Measurements from ENCODE around the gene RPL34.

RPL34 gene

GRCh38 chr4:108622828-108623227, 2.5 kb downstream of the RPL34 start:
- DNase-seq (ENCODE audit: low read depth in 2 of 3, low spot score in 2 of 3): no peak

- DNase-seq (ENCODE audit: low read depth in 2 of 3, low spot score in 2 of 3): no peak
Observed at GRCh38 chr4:108624263-108625056, 4.1 kb downstream of the RPL34 start.

DNA sequence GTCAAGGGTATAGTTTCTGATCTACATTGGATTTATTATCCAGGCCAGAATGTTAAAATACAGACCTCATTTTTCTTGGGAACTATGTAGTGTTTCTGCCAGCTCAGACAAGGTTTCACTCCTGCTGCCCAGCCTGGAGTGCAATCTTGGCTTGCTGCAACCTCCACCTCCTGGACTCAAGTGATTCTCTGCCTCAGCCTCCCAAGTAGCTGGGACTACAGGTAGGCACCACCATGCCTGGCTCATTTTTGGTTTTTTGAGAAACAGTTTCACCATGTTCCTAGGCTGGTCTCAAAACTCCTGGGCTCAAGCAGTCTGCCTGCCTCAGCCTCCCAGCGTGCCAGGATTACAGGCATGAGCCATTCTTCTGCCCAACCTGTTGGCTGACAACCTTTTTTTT, 5.7 kb downstream of the RPL34 start:
- no peak for DNase-seq (ENCODE audit: low read depth in 2 of 3, low spot score in 2 of 3)

DNA sequence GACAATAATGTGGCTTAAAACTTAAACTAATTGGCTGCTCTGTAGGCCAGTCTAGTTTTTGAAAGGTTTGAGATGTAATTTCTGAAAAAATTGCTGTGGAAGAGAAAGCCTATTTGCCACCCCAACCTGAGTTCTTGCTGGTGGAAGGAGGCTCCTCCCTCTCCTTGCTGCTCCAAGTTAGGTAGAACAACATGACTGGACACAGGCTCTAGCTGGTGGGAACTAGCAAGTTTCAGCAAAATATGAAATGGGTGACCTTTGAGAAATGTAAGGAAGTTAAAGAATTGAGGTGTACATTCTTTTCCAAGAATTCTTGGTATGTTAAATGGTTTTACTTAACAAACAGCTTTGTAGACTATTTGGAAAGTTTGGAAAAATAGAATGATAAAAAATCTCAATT, 8.0 kb downstream of the RPL34 start:
- no peak for DNase-seq (ENCODE audit: low read depth in 2 of 3, low spot score in 2 of 3)

- DNase-seq (ENCODE audit: low read depth in 2 of 3, low spot score in 2 of 3): no peak
Observed at GRCh38 chr4:108635070-108635655, 14.8 kb downstream of the RPL34 start.

GRCh38 chr4:108636246-108636645, 15.9 kb downstream of the RPL34 start:
- DNase-seq (ENCODE audit: low read depth in 2 of 3, low spot score in 2 of 3): no peak

DNA sequence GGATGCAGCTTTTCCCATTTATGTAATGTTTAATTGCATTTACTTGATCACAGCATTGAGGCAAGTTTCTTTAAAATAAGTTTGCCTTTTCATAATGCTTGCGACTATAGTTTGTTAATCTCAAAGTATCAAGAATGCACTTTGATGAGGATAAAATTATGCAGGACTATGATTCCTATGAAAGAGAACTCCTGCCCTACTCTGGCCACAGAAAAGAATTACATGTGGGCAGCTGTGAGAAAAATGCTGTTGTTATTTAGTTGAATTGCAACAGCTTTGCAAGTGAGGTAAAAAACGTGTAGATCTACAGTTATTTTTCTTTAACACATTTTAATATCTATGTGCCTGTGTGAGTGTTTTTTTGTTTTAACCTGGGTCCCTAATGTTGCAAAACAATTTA, 17.5 kb downstream of the RPL34 start:
- DNase-seq (ENCODE audit: low read depth in 2 of 3, low spot score in 2 of 3): no peak

DNA sequence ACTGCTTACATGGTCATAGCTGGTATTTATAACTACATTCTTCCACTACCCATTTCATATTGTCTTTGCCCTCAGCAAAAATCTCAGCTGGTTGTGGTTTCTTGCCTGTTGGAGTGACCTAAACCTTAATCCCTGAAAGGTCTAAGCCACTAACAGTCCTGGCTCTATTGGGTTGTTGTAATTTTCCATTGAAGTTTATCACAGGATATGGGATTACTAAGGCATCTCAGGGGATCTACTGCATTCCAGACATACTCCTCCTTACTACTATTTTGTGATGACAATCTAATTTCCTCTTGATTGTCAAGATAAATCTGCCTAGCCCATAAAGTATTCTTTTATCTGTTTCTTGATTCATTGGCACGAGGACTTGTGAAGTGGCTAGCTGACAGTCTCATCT, 23.9 kb downstream of the RPL34 start:
- DNase-seq (ENCODE audit: low read depth in 2 of 3, low spot score in 2 of 3): no peak

- DNase-seq (ENCODE audit: low read depth in 2 of 3, low spot score in 2 of 3): no peak
Observed at GRCh38 chr4:108646706-108647105, 26.3 kb downstream of the RPL34 start.

GRCh38 chr4:108649863-108650211, 29.5 kb downstream of the RPL34 start:
- no peak for DNase-seq (ENCODE audit: low read depth in 2 of 3, low spot score in 2 of 3)

- DNase-seq (ENCODE audit: low read depth in 2 of 3, low spot score in 2 of 3): peak; percentile 75 to 81 (median 78)
Observed at GRCh38 chr4:108650212-108651013, 30.0 kb downstream of the RPL34 start, which contains the start of gene OSTC. TSS of gene OSTC (plus strand) at chr4:108650599. CDS start at chr4:108650656, 57 bp downstream.

GRCh38 chr4:108651014-108651791, 30.8 kb downstream of the RPL34 start:
- DNase-seq (ENCODE audit: low read depth in 2 of 3, low spot score in 2 of 3): no peak

DNA sequence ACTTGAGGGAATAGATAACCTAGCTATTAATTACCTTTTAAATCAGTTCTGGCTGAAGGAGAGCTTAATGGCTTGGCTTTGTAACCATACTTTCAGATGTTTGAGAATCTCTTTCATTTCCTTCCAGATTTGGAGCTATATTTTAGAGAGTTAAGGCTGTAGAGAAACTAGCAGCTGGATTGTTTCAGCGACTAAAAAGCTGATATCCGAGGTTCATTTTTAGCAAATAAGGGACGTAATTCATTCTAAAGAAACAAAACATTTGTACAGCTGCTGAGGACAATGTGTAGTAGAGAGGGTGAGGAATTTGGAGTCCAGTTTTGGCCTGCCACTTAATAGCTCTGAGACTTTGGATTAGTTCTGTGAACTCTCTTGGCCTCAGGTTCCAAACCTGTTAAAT, 42.3 kb downstream of the RPL34 start:
- DNase-seq (ENCODE audit: low read depth in 2 of 3, low spot score in 2 of 3): no peak

DNA sequence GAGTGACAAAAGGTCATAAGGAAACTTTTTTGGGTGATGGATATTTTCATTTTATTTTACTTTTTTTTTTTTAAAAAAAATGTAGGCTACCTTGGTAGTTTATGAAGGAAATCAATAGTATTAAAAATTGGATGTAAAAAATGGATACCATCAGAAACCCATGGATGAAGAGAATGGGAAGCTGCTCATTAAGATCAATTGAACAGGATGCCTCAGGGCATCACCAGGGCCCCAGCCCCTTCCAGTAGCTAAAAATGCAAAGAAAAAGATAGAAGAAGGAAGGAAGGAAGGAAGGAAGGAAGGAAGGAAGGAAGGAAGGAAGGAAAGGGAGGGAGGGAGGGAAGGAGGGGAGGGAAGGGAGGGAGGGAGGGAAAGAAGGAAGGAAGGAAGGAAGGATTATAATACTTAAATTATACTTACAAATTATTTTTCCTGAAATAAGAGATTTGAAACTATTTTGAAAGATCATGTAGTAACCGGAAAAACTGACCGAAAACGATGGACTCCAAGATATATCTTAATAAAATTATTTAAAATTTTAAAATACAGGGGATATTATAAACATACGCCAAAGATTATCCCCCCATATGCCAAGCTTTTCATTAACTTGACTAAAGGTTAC, 54.1 kb downstream of the RPL34 start:
- DNase-seq (ENCODE audit: low read depth in 2 of 3, low spot score in 2 of 3): no peak

All from activated CD8-positive, alpha-beta memory T cell treated with anti-CD3 and anti-CD28 coated beads for 48 hours (primary cell).